ENCODE results near the gene GALNT13. TPM values are rescaled to one million over a fixed set of nuclear protein-coding genes. Genes with fewer than 3 reads are reported as not detected.
A peak's percentile ranks its signal among the peaks of the same experiment; 100 is the strongest.

Gene GALNT13
- total RNA-seq, 1 donor from 2014 or later, result 7.2 TPM

DNA sequence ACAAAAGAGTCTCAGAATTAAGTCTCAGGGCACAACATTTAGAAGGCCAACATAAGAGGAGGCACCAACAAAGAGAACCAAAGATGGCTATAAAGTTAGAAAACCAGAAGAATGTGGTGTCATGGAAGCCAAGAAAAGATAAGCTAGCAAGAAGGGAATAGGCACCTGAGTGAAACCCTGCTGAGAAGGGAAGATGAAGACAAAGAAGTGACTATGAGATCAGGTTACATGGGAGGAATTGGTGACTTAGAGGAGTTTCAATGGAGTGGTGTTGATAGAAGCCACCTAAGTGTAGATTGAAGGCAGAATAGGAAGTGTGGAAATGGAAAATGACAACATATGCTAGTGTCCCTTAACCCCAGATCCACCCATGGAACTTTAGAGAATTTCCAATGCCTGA, 499.2 kb downstream of the GALNT13 start:
- Mint-ChIP-seq H3K27me3 (no peaks in the 10 kb centered on the region), H3K9me3 (ENCODE audit: low read depth) (no peaks in the 10 kb centered on the region), H3K27ac (no peak overlapping the region), H3K4me3 (ENCODE audit: low read depth) (no peak overlapping the region), H3K4me1 (ENCODE audit: low read depth) (peaks cover 4% of the 10 kb centered on the region), H3K36me3 (ENCODE audit: insufficient read depth) (no peaks in the 10 kb centered on the region)
- no peak for DNase-seq (ENCODE audit: low spot score, unreplicated experiment)
- TF ChIP-seq, protein P1, sequence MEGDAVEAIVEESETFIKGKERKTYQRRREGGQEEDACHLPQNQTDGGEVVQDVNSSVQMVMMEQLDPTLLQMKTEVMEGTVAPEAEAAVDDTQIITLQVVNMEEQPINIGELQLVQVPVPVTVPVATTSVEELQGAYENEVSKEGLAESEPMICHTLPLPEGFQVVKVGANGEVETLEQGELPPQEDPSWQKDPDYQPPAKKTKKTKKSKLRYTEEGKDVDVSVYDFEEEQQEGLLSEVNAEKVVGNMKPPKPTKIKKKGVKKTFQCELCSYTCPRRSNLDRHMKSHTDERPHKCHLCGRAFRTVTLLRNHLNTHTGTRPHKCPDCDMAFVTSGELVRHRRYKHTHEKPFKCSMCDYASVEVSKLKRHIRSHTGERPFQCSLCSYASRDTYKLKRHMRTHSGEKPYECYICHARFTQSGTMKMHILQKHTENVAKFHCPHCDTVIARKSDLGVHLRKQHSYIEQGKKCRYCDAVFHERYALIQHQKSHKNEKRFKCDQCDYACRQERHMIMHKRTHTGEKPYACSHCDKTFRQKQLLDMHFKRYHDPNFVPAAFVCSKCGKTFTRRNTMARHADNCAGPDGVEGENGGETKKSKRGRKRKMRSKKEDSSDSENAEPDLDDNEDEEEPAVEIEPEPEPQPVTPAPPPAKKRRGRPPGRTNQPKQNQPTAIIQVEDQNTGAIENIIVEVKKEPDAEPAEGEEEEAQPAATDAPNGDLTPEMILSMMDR (IDR thresholded peaks at IDR 0.05; ENCODE audit: unreplicated experiment), result no peak

DNA sequence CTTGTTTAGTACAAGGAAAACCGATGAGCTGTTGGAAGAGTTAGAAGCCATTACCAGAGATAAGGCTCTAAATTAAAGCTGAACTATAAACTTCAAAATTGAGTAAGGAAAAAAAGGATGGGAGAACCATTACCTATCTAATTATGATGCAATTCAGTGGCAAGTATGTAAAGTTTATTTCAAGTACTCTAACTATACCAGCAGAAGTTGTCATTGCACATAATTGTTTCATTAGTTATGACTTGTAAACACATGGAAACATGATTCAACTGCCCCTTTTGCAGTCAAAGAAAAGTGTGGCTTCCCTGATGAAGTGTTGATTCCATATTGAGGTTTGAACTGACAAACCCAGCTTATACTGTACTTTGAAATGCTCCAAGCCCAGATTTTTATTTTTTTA, 502.7 kb downstream of the GALNT13 start:
- Mint-ChIP-seq H3K4me3 (ENCODE audit: low read depth) (no peak overlapping the region), H3K27me3 (no peaks in the 10 kb centered on the region), H3K4me1 (ENCODE audit: low read depth) (peaks cover 4% of the 10 kb centered on the region), H3K36me3 (ENCODE audit: insufficient read depth) (no peaks in the 10 kb centered on the region), H3K9me3 (ENCODE audit: low read depth) (no peaks in the 10 kb centered on the region), H3K27ac (no peak overlapping the region)
- TF ChIP-seq, protein P1 (IDR thresholded peaks at IDR 0.05; ENCODE audit: unreplicated experiment), result no peak
- no peak for DNase-seq (ENCODE audit: low spot score, unreplicated experiment)

DNA sequence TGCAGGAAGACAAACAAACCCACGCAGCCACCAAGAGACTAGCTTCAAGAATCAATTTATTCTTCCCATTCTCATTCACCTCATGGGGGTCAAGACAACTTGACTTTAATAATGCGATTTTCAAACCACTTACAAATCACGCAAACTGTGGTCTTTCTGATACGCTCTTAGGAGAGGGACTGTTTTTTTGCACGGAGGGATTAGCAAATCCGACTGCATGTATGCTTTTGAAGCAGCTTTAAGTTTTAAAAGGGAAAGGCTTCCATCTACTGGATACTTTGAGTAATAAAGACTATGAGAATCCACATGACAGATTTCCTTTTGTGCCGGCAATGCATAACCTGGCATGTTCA, 503.8 kb downstream of the GALNT13 start:
- Mint-ChIP-seq H3K36me3 (ENCODE audit: insufficient read depth) (no peaks in the 10 kb centered on the region), H3K9me3 (ENCODE audit: low read depth) (no peaks in the 10 kb centered on the region), H3K4me3 (ENCODE audit: low read depth) (peak overlapping the region; percentile 47), H3K27me3 (no peaks in the 10 kb centered on the region), H3K27ac (no peak overlapping the region), H3K4me1 (ENCODE audit: low read depth) (peaks cover 4% of the 10 kb centered on the region)
- TF ChIP-seq, protein P1 (IDR thresholded peaks at IDR 0.05; ENCODE audit: unreplicated experiment), result peak; percentile 67
- no peak for DNase-seq (ENCODE audit: low spot score, unreplicated experiment)

DNA sequence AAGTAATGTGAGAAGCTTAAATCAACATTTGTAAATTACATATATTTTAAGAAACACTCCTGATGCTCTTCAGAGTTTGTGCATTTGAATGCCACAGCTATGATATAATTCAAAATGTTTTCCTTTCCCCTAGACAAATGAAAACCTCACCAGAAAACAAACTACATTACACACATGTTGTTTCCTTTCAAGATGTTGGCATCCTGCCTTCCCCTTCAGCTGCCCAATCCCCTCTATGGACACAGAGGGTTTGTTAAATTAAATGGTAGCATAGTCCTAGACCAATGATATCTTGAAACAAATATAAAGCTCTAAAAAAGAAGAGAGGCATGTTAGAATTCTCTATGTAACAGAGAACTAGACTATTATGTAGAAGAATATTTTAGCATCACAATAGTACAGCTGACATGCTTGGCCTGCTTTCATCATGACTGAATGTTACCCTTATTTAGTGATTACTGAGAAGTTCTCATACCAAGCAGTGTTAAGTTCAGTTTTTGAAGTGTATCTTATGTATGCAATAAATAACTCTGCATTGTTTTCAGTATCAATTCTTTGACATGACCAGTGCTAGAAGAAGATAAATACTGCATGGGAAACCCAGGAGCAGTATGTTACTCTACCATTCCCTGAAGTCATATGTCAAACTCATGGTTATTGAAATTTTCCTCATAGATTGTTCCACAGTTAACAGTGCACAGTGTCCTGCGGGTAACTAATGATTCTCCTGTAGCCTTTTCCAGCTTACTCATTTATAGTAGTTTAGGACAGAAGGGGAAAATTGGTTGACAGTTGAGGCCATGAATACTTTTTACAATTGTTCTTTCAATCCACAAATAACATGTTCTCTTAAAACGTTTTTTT, 510.4 kb downstream of the GALNT13 start:
- DNase-seq (ENCODE audit: low spot score, unreplicated experiment), result no peak
- H3K9me3 Mint-ChIP-seq (ENCODE audit: low read depth), result no peaks in the 10 kb centered on the region
- H3K36me3 Mint-ChIP-seq (ENCODE audit: insufficient read depth), result no peaks in the 10 kb centered on the region
- H3K27me3 Mint-ChIP-seq, result no peaks in the 10 kb centered on the region
- H3K4me1 Mint-ChIP-seq (ENCODE audit: low read depth), result peaks cover 2% of the 10 kb centered on the region
- TF ChIP-seq, protein P1 (IDR thresholded peaks at IDR 0.05; ENCODE audit: unreplicated experiment), result no peak
- no peak overlapping the region for H3K4me3 Mint-ChIP-seq (ENCODE audit: low read depth)
- H3K27ac Mint-ChIP-seq, result no peak overlapping the region

DNA sequence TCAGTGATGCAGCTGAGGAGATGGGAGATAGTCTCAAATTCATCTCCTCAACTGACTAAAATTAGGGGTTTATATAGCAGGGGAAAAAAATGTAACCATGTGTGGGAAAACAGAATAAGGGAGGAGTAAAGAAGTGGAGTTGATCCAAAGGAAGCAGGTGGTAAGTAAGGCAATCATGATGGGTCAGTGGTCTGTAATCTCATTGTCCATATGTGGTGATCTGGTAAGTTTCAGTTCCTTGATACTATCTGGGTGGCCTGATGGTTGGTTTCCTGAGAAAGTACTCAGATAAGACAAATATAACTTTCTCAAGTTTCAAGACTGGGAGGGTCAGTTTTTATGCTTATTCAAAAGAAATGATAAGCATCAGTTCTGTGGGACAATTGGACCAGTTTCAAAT, 514.5 kb downstream of the GALNT13 start:
- no peaks in the 10 kb centered on the region for H3K27me3 Mint-ChIP-seq

More for the DNA sequence above, 514.5 kb downstream of the GALNT13 start:
- Mint-ChIP-seq H3K4me3 (ENCODE audit: low read depth) (no peak overlapping the region), H3K9me3 (ENCODE audit: low read depth) (peaks cover 12% of the 10 kb centered on the region), H3K4me1 (ENCODE audit: low read depth) (peaks cover 2% of the 10 kb centered on the region), H3K36me3 (ENCODE audit: insufficient read depth) (peaks cover 3% of the 10 kb centered on the region), H3K27ac (no peak overlapping the region)
- TF ChIP-seq, protein P1 (IDR thresholded peaks at IDR 0.05; ENCODE audit: unreplicated experiment), result no peak
- DNase-seq (ENCODE audit: low spot score, unreplicated experiment), result no peak

All from progenitor cell of endocrine pancreas (in vitro differentiated cells).